NT2/D1 (cell line): Measurements from ENCODE around the gene GPHN.

Experiments used
- YY1 ChIP-seq: IDR thresholded peaks from 2 replicates; pipeline ENCODE4 v1.6.1; 2011; ENCODE audit not compliant: insufficient read length, insufficient read depth
- ZNF274 ChIP-seq: IDR thresholded peaks from 2 replicates; pipeline ENCODE4 v1.6.1; 2011; ENCODE audit warnings: mild to moderate bottlenecking, low read depth, low read length

DNA sequence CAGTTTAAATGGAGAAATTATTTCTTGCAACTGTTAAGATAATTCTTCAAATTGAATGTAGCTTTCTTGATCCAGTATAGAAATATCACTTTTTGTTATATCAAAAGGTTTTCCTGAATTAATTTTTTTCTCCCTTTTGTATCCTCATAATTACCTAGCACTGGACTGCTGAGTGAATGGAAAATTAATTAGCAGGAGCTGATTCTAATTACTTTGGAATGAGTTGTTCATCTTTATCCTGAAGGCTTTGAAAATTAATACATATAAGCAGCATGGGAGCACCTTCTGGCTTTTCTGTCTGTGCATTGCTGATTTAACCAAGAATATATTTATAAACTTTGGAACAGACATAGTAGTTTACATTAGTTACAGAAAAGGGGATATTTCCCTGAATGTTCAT, 373.6 kb downstream of the GPHN start:
- TF ChIP-seq YY1, result no peak
- no peak for TF ChIP-seq ZNF274
